AG04450 (cell line): ENCODE data around the gene CCT2. TPM values are rescaled to one million over a fixed set of nuclear protein-coding genes. Genes with fewer than 3 reads are reported as not detected.
"Not testable (repeated sequence)": the region's sequence is repeated elsewhere in the genome, so short reads cannot be mapped to it uniquely, and the experiment has no call there.

Source experiments
- CTCF ChIA-PET: fragments of 300-600, 350-600 bp; formaldehyde crosslinking; extraction: SDS; loops from one replicate; lab custom pipeline; 2022; ENCODE audit warnings: antibody characterized with exemption, inconsistent platforms; lab: Charles Lee
- POLR2A ChIA-PET: fragments of 350-600 bp; formaldehyde crosslinking; extraction: SDS; loops from one replicate; lab custom pipeline; 2021; ENCODE audit warnings: antibody characterized with exemption, inconsistent platforms; lab: Yijun Ruan, JAX
- DNase-seq: peaks from one replicate; pipeline ENCODE4 v3.0.0-alpha.2; 2011; ENCODE audit warnings: low read depth, low spot score
- H3K27ac ChIP-seq: one replicate; pipeline ENCODE4 v1.5.1; 2012; ENCODE audit warnings: low read depth, low read length, control low read depth
- H3K27me3 ChIP-seq: one replicate; pipeline ENCODE4 v1.6.0; 2012; ENCODE audit warnings: low read length; ENCODE audit not compliant: control insufficient read depth, insufficient read depth
- H3K4me3 ChIP-seq: 2 replicates; pipeline ENCODE4 v1.5.1; 2011; ENCODE audit warnings: mild to moderate bottlenecking, low read depth, low read length, control low read depth
- H3K9me3 ChIP-seq: 2 replicates; pipeline ENCODE4 v1.5.1; 2012; ENCODE audit warnings: low read length; ENCODE audit not compliant: control insufficient read depth, insufficient read depth
- polyA plus RNA-seq: library from polyadenylated mRNA; depleted of rRNA; stranded (reverse); fragments of >200 nt; gene quantifications from 2 replicates; pipeline ENCODE4 v1.2.3, GENCODE V29; 2011
- TF ChIP-seq, protein P1 (sequence below): IDR thresholded peaks from 2 replicates; pipeline ENCODE4 v1.5.1; 2011; ENCODE audit warnings: low read depth, low read length, control low read depth, inconsistent platforms

CCT2 gene
- polyA plus RNA-seq, 1 experiment: 284 TPM

DNA sequence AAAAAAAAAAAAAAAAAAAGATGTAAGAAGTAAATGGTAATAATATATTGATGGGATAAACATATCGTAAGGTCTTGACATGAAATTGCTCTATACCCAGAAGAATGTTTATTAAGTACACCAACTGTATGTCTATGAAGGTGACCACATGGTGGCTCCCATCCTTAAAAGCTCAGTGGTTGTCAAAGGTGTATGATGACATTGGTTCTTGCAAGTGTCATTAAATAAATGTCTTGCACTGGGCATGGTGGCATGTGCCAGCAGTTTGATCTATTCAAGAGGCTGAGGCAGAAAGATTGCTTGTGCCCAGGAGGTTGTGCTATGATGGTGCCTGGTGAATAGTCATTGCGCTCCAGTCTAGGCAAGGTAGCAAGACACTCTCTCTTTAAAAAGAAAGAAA, 10.4 kb downstream of the CCT2 start:
- CTCF ChIA-PET: interaction anchor here (0.7 to 1.8 kb wide), 4 partner anchors 43 to 715 kb away, joined by 3 to 13 read pairs (median 4); no protein-coding TSS in a partner anchor
- TF ChIP-seq, protein P1, sequence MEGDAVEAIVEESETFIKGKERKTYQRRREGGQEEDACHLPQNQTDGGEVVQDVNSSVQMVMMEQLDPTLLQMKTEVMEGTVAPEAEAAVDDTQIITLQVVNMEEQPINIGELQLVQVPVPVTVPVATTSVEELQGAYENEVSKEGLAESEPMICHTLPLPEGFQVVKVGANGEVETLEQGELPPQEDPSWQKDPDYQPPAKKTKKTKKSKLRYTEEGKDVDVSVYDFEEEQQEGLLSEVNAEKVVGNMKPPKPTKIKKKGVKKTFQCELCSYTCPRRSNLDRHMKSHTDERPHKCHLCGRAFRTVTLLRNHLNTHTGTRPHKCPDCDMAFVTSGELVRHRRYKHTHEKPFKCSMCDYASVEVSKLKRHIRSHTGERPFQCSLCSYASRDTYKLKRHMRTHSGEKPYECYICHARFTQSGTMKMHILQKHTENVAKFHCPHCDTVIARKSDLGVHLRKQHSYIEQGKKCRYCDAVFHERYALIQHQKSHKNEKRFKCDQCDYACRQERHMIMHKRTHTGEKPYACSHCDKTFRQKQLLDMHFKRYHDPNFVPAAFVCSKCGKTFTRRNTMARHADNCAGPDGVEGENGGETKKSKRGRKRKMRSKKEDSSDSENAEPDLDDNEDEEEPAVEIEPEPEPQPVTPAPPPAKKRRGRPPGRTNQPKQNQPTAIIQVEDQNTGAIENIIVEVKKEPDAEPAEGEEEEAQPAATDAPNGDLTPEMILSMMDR: no peak

GRCh38 chr12:69598174-69598753, 13.0 kb downstream of the CCT2 start:
- H3K27me3 ChIP-seq: no peaks in the 10 kb centered on the region
- H3K9me3 ChIP-seq: no peaks in the 10 kb centered on the region
- TF ChIP-seq, protein P1: no peak
- POLR2A ChIA-PET: no interaction called here
- DNase-seq: no peak
- H3K27ac ChIP-seq: no peak overlapping the region
- no peak overlapping the region for H3K4me3 ChIP-seq
- CTCF ChIA-PET: interaction anchor here (0.5 to 1.1 kb wide), 3 partner anchors 9 to 256 kb away, joined by 3 read pairs; no protein-coding TSS in a partner anchor

More for the DNA sequence above, 10.4 kb downstream of the CCT2 start:
- POLR2A ChIA-PET: no interaction called here
- Histone ChIP-seq H3K27ac (no peak overlapping the region), H3K9me3 (no peaks in the 10 kb centered on the region), H3K4me3 (no peak overlapping the region), H3K27me3 (no peaks in the 10 kb centered on the region)
- no peak for DNase-seq

DNA sequence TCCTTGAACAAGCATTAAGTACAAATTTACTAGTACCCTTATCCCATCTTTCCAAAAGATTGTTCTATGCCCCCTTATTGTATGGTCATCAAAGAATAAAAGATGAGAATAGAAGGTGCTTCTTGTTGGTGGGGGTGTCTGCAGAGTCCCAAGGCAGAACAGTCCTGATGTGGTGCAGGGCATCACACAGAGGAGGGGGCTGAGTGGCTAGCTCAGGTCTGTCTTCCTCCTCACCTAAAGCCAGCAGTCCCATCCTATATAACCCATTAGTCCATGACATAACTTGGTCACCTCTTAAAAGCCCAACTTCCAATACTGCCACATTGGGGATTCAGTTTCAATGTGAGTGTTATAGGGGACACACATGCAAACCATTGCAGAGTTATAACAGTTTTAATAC, 15.5 kb downstream of the CCT2 start:
- ChIA-PET POLR2A (no interaction called here), CTCF (interaction anchor here (1.1 to 1.2 kb wide), 2 partner anchors 39 to 243 kb away, joined by 3 to 4 read pairs; no protein-coding TSS in a partner anchor)
- no peak overlapping the region for H3K4me3 ChIP-seq
- TF ChIP-seq, protein P1: no peak
- no peak overlapping the region for H3K27ac ChIP-seq
- no peak for DNase-seq
- H3K9me3 ChIP-seq: no peaks in the 10 kb centered on the region
- H3K27me3 ChIP-seq: no peaks in the 10 kb centered on the region

DNA sequence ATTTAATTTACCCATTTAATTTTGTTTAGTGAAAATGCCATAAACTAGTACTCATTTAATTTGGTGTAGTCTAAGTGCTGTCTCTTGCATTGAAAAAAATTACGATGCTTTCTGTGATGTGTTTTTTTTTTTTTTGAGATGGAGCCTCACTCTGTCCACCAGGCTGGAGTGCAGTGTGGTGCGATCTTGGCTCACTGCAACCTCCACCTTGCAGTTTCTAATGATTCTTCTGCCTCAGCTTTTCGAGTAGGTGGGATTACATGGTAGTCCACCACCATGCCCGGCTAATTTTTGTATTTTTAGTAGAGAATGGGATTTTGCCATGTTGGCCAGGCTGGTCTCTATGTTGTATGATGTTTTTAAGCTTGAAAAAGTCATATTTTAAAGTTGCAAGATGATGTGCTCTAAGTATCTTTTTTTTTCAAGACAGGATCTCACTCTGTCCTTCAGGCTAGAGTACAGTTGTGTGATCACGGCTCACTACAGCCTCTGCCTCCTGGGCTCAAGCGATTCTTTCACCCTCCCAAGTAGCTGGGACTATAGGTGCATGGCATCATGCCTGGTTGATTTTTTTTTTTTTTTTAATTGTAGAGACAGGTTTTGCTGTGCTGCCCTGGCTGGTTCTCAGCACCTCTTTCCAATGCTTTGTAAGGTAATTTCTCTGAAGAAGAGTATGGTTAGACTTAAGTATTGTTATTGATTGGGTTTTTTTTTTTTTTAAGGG, 16.9 kb downstream of the CCT2 start:
- no peak overlapping the region for H3K27ac ChIP-seq
- H3K9me3 ChIP-seq: no peaks in the 10 kb centered on the region
- TF ChIP-seq, protein P1: no peak
- POLR2A ChIA-PET: interaction anchor here (0.6 to 0.8 kb wide), 2 partner anchors 17 to 23 kb away, joined by 3 to 6 read pairs; no protein-coding TSS in a partner anchor
- H3K4me3 ChIP-seq: no peak overlapping the region
- H3K27me3 ChIP-seq: no peaks in the 10 kb centered on the region
- no peak for DNase-seq
- CTCF ChIA-PET: interaction anchor here (1.1 to 1.2 kb wide), 2 partner anchors 38 to 245 kb away, joined by 3 to 4 read pairs; no protein-coding TSS in a partner anchor

DNA sequence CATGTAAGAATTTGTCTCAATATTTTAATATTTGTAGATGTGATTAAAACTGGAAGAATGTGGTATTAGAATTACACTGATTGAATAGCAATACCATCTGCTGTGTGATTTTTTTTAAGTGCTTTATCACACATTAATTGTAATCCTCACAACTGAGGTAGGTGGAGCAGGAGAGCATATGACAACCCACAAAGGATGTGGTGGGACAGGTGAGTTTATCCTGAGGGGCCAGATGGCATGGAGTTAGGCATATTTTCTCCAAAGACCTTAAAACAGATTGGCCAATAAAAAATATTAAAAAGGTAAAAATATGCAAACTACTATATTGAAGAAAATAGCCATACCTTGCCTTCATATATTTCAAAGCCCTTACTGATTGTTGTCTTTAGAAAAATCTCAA, 17.7 kb downstream of the CCT2 start:
- DNase-seq: no peak
- POLR2A ChIA-PET: no interaction called here
- CTCF ChIA-PET: no interaction called here
- H3K27me3 ChIP-seq: no peaks in the 10 kb centered on the region
- TF ChIP-seq, protein P1: no peak
- H3K9me3 ChIP-seq: no peaks in the 10 kb centered on the region
- H3K27ac ChIP-seq: no peak overlapping the region
- H3K4me3 ChIP-seq: no peak overlapping the region

- H3K4me3 ChIP-seq, H3K27me3 ChIP-seq, DNase-seq, H3K27ac ChIP-seq, H3K9me3 ChIP-seq, CTCF ChIA-PET, POLR2A ChIA-PET: not testable (repeated sequence)
Observed at GRCh38 chr12:69603556-69603955, 18.3 kb downstream of the CCT2 start.

GRCh38 chr12:69604275-69604674, 19.0 kb downstream of the CCT2 start:
- POLR2A ChIA-PET, H3K27ac ChIP-seq, H3K27me3 ChIP-seq, H3K9me3 ChIP-seq, H3K4me3 ChIP-seq, DNase-seq: not testable (repeated sequence)
- CTCF ChIA-PET: interaction anchor here (0.8 kb wide), 1 partner anchor 36 kb away, joined by 9 read pairs; no protein-coding TSS in a partner anchor
